Measurements from ENCODE around the gene OR56B4.
"Not testable (repeated sequence)": the region's sequence is repeated elsewhere in the genome, so short reads cannot be mapped to it uniquely, and the experiment has no call there.

Gene OR56B4, protein sequence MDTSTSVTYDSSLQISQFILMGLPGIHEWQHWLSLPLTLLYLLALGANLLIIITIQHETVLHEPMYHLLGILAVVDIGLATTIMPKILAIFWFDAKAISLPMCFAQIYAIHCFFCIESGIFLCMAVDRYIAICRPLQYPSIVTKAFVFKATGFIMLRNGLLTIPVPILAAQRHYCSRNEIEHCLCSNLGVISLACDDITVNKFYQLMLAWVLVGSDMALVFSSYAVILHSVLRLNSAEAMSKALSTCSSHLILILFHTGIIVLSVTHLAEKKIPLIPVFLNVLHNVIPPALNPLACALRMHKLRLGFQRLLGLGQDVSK

DNA sequence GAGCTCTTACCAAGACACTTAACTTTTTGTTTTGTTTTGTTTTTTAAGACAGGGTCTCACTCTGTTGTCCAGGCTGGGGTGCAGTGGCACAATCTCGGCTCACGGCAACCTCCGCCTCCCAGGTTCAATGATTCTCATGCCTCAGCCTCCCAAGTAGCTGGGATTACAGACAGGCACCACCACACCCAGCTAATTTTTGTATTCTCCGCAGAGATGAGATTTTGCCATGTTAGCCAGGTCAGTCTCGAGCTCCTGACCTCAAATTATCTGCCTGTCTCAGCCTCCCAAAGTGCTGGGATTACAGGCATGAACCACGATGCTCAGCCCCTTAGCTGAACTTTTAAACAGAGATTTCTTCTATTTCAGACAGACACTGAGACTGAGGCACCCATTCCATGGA lies at the start of gene OR56B4:
OR56B4 (plus strand) TSS at position 301 of the 400 bp plus-strand sequence; CDS start at position 396, 95 bp downstream.
- DNase-seq, result not testable (repeated sequence)

DNA sequence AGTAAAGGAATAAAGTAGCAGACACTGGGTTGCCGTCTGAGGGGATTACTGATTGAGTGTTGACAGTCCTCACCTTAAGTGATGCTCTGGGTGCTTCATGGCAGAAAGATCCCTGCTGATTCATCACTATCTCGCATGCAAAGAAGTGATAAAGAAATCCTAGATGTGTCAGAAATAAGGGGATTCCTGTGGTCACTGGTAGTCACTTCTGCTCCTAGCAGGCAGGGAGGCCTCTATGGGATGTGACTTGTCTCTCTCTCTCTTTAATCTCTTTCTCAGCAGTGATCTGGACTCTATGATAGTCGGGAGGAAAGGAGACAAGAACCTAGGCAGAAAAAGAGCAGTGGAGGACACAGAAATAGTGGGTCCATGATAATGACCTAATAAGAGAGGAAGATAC lies 46.0 kb upstream of the OR56B4 start:
- no peak for DNase-seq

DNA sequence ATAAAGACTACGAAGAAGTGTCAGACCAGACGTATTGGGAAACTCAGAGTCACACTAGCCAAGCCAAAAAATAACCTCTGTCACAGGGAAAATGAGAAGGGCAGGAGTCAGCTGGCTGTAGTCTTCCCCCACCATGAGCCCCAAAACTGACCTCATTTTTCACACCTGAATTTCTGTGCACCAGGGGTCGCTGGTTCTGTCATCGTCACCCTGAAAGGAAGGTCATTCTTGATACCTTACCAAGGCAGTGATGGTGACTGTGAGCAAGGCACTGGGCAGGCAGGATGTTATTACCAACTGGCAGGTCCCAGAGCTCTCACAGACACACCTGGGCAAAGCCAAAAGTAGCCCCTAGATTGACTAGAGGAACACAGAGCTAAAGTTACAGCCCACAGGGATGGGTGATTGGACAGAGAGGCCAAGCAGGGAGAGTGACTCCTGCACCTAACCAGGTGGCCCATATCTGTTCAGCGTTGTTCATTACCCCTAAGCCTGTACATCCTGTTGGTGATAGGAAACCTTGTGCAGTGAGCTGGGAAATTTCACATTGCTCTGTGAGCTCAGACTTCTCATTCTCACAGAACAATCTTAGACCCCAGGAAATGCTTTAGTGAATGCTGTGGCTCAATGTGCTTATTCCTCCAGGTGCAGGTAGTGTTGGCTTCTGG lies 44.7 kb upstream of the OR56B4 start:
- peak; percentile 8 for DNase-seq

DNA sequence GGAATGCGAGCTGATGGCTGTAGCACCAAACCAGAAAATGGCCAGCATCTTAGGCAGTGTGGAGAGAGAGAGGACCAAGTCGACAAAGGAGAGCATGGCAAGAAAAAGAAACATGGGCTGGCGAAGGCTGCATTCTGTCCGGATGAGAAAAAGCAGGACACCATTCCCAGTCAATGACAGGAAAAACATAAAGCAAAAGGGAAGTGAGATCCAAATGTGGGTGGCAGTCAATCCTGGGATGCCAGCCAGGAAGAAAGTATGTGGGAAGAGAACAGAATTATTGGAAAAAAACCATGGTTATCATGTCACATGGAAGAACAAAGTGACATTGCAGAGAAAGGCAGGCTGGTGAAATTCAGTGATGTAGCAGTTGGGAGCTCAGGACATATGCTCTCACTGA lies 40.0 kb upstream of the OR56B4 start:
- no peak for DNase-seq

DNA sequence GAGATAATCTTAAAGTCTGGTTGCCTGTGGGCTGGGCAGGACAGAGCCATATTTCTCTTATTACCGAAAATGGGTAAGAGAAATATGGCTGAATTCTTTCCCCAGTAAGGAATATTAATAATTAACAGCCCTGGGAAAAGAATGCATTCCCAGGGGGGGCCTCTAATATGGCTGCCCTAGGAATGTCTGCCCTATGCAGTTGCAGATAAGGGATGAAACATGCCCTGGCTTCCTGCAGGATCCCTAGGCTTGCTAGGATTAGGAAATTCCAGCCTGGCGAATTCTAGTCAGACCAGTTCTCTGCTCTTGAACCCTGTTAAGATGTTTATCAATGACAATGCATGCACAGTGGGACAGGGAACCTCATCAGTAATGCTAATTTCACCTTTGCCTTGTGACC lies 31.0 kb upstream of the OR56B4 start:
- peak; percentile 48 for DNase-seq

DNA sequence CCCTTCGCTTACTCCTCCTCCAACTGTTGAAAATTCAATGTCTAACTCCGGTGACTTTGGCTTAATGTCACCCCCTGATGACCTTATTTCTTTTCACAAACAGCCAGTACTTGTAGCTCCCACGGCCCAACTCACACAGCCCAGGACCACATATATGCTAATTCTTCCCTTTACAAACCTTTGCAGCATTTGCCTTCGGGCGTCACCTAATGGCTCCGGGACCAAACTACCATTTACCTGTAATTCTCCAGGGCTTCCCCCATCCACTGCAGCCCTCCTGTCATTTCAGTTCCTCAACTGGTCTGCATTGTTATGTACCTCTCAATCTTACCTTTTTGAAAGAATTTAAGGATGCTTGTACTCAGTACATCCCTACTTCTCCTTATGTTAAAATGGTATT lies 29.8 kb upstream of the OR56B4 start:
- DNase-seq, result no peak

DNA sequence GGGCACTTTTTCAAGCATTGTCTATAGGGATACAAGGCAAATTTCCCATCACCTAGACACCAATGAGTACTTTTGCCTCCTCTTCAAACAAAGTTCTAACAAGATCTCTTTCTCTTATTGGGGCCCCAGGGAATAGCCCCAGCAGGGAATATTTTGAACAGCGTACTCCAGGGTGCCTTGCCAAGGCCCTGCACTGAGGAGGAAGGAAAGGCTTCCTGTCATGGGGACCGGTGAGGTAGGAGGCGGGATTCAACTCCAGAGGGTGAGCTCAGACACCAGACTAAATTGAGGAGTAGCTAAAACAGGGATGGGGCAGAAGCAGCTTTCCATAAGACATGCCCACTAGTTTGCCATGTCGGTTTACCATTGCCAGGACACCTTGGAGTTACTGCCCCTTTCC lies 28.0 kb upstream of the OR56B4 start:
- no peak for DNase-seq

DNA sequence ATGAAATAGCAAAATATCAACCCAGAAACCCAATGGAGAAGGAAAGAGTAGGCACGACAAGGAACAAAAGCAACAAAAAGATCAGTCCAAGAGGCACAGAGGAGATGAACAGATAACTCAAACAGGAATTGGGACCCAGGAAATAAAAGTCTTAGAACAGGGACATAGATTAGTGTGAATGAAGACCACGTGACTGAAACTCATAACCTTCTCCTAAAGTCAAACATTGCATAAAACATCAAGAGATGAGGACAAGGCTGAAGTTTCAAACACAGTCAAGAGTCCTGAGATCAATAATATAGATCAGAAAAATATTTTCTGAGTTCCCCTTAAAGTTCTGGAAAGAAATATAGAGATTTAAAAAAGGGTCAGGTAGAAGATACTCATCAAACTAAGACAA lies 24.4 kb upstream of the OR56B4 start:
- no peak for DNase-seq

DNA sequence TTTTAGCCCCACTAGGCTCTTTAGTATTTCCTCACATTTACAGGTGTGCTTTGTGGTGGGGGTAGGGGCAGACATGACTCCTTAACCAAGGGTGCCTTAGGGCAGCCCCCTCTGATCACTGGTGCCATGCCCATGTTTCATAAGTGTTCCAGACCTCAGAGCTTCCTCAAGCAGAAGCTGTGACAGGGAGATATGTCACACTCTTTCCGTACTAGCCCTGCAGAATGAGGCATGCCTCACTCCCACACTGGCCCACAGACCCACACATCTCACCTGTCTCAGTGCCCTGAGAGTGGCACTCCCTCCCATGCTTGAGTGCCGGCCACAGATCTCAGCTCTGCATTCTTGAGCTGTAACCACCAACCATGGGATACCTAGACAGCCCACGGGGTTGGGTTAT lies 22.9 kb upstream of the OR56B4 start:
- no peak for DNase-seq

DNA sequence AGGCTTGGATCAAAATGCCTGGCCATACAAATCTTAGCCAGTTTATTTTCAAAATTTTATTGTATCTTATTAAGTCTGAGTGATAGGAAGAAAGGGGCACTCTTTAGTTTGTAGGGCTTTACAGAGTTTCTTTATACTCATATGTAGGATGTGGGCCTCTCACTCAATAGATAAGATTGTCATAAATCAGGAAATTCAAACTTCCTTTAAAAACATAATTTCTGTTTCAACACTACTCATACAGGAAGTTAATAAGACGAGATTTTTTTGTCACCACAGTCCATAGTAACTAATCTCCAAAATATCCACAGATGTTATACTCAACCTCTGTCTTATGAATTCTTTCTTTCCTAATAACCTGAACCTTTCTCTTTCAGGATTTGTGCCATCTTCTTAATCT lies 13.3 kb upstream of the OR56B4 start:
- no peak for DNase-seq

DNA sequence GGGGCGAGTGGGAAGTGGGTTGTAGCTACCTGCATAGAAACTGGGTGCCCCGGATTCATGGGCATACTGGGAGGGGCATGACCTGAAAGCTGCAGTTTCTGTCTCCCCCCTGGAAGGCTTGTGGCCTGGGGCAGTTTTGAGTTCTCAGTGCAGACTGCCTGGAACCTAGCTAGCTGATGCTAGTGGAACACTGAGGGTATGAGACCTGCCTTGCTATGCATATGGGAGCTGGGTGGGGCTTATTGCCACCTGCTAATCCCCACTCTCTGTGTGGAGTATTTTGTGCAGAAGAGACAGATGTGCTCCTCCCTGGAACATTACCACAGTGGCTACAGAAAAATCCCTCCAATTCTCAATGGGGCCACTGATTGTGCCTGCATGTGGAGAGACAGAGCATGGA lies 11.7 kb upstream of the OR56B4 start:
- no peak for DNase-seq

DNA sequence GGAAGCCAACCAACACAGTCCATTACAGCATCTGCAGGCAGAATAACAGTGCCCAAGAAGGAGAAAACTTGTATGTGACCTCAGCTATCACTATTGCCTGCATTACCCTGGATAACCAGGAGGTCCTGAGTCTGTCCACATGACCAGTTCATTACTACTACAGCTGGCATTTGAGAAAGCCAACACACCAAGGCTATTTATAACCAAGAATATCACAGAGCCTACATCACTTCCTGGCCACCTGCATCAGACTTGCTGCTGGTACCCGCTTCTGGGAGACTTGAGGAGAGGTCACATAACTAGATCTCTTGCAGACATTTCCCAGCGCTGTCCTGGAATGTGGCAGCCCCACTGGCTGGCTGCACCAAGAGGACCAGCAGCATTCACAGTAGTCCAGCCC lies 11.1 kb upstream of the OR56B4 start:
- DNase-seq, result peak; percentile 34

DNA sequence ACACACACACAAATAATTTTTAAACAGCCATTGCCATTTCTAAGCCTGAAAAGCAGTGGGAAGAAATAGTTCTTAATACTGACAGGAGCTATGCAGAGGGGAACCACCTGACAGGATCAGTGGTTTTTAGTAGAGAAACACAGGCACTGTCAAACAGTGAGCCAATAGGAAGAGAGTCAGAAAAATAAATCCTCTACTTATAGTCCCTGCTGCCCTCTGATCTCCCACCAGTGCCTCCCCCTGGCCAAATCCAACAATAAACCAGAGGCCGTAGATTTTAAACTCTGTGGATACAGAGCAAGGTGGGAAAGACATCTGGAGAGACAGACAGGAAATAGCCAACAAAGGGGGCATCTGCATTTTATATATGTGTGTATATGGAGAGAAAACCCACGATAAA lies 7.9 kb upstream of the OR56B4 start:
- DNase-seq, result peak; percentile 9

DNA sequence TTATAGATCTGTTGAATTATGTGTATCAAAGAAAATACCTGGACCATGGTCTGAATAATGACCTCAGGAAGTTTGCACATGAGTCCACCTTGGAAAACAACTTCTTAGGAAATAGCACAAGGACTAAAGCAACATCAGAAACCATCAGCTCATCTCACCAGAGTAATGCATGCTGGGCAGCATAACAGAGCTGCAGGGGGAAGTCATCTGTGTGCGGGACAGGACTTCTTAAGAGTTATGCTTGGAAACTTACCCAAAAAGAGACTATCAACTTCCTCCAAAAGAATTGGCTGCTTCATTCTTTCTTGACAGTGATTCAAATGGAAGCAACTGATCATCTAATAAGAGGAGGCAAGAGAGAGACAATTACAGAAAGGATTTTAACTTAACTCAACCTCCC lies 2.5 kb downstream of the OR56B4 start:
- DNase-seq, result no peak

DNA sequence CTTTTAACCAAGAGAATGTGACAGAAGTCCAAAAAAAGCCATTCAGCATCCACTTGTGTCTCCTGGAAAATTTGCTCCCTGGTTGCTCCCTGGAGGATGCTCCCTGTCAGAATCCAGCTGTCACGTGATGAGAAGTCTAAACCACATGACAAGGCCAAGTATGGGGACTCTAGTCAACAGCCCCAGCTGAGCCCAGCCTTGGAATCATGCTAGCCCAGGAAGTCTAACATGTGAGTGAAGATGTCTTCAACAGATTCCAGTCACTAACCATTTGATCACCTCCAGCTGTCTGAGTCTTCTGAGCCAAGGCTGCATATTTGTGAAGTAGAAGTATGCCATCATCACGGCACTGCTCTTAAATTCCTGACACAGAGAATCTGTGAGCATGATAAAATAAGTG lies 4.2 kb downstream of the OR56B4 start:
- no peak for DNase-seq

DNA sequence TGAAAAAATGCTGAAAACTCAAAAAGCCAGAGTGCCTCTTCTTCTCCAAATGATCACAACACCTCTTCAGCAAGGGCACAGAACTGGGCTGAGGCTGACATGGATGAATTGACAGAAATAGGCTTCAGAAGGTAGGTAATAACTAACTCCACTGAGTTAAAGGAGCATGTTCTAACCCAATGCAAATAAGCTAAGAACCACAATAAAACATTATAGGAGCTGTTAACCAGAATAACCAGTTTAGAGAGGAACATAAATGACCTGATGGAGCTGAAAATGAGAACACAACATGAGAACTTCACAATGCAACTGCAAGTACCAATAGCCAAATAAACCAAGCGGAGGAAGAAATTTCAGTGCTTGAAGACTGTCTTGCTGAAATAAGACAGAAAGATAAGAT lies 9.2 kb downstream of the OR56B4 start:
- DNase-seq, result peak; percentile 18

DNA sequence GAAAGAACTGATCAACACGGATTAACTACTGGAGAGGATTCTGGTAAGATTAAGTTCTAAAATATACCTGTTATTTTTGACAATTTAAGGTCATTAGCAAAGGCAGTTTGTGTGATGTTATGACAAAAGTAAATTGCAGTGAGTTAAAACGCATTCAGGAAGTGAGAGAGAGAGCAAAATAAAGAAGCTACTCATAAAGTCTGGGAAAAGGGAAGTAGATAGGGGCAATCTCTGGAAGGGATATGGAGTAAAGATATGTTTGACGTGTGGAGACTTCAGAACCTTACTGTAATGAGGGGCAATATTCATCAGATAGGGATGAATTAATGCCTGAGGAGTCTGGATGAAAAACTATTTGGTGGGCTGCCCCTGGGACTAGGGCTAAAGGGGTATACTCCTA lies 16.8 kb downstream of the OR56B4 start:
- DNase-seq, result no peak

DNA sequence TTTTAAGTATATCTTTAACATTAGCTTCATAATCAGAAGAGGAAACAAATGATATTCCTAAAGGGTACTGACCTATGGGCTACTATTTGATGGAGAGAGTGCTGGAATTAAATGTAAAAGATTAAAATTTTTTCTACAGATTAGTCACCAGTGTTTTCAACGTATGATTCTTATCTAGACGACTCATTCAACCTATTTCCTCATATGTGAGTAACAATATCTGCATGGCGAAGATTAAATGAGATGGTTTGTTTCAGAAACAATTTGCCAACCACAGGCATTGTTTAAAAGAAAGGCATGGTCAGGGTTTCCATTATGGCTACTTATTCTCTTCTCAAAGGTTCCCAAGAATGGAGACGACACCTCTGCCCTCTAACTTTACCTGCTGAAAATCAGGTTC lies 20.4 kb downstream of the OR56B4 start:
- DNase-seq, result no peak

DNA sequence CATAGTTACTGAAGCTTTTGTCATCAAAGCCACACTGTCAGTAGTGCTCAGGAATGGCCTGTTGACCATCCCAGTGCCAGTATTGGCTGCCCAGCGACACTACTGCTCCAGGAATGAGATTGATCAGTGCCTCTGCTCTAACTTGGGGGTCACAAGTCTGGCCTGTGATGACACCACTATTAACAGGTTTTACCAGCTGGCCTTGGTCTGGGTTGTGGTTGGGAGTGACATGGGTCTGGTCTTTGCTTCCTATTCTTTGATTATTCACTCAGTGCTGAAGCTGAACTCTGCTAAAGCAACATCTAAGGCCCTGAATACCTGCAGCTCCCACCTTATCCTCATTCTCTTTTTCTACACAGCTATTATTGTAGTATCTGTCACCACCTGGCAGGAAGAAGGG lies 21.5 kb downstream of the OR56B4 start:
- no peak for DNase-seq

DNA sequence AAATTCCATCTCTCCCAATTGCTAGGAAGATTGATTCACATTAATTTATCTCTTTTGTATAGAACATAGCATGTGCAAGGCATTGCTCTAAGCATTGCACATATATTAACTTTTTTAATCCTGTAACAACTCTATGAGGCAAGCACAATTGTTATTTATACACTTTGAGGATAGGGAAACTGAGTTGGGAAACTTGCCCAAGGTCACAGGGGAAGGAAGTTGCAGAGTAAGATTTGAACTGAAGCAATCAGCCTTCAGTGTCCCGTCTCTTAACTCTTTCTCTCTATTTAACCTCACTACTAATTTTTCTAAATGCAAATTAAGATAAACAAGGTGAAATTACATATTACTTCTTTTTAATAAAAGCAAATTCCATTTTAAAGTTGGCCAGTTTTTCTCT lies 22.2 kb downstream of the OR56B4 start:
- no peak for DNase-seq

DNA sequence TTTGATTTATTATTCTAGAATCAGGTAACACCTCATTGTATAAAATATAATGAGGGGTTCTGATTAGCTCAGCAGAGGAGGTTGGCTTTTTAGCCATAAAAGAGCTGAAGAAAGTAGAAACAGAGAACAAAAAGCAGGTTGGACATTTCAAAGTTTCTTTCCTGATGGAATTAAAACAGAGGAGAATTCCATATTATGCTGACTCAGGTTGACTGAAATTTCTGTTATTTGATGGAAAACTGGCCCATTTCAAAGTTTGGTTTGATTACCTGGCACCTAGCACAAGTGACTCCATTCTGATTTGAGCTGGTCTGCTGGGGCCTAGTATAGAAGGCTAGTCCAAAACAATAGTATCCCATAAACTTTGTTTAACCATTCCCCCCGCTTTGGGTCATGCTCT lies 24.9 kb downstream of the OR56B4 start:
- no peak for DNase-seq

DNA sequence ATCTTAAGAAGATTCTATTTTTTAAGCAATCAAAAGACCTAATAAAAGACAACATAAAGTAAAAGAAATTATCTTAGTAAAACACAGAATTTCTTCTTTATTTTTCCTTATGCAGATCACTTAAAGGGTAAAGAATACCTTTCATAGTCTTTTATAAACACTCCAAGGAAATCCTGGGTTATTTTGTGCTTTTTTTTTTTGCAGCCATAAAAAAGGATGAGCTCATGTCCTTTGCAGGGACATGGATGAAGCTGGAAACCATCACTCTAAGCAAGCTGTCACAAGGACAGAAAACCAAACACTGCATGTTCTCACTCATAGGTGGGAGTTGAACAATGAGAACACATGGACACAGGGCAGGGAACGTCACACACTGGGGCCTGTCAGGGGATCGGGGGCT lies 28.5 kb downstream of the OR56B4 start:
- not testable (repeated sequence) for DNase-seq

DNA sequence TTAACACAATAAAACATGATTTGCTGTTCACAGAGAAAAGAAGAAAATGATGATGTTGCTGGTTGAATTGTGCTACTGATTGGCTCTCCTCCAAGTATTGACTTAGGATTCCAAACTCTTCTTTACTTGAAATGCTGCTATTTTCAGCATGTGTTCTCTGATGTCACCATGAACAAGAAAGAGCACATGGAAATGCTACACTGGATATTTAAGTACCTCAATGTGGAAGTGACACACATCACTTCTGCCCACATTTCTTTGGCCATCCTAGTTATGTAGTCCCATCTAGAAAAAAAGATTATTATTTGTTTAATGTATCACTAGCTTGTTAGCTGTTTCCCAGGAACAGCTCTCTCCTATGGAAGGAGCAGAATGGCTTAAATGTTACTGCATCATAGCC lies 35.5 kb downstream of the OR56B4 start:
- peak; percentile 76 for DNase-seq

DNA sequence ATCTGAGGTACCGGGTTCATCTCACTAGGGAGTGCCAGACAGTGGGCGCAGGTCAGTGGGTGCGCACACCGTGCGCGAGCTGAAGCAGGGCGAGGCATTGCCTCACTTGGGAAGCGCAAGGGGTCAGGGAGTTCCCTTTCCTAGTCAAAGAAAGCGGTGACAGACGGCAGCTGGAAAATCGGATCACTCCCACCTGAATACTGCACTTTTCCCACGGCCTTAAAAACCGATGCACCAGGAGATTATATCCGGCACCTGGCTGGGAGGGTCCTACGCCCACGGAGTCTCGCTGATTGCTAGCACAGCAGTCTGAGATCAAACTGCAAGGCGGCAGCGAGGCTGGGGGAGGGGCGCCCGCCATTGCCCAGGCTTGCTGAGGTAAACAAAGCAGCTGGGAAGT lies 36.3 kb downstream of the OR56B4 start:
- DNase-seq, result peak; percentile 33

DNA sequence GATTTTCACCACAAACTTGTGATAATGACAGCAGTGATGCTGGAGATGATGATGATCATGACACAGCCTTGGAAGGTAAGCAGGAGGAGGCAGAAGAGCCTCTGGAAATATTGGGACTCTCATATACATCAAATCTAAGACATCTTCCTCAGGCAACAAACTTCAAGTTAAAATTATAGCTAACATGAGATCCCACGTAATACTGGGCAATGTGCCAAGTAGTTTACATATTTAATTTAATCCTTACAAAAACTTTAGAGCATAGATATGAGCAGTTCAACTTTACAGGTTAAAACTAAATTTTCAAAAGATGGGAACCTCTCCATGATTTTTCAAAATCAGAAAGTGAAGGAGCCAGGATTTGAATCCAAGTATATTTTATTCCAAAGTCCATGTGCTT lies 43.6 kb downstream of the OR56B4 start:
- no peak for DNase-seq

Data from DMS53 (cell line).